ENCODE results near the gene NELL2. TPM values are rescaled to one million over a fixed set of nuclear protein-coding genes. Genes with fewer than 3 reads are reported as not detected.

NELL2 gene
- total RNA-seq, 1 donor from 2014 or later, result 27.1 TPM

- no peaks in the 10 kb centered on the region for H3K4me1 Mint-ChIP-seq (ENCODE audit: unreplicated experiment)
- no peaks in the 10 kb centered on the region for H3K27me3 Mint-ChIP-seq
- TF ChIP-seq, protein P1, sequence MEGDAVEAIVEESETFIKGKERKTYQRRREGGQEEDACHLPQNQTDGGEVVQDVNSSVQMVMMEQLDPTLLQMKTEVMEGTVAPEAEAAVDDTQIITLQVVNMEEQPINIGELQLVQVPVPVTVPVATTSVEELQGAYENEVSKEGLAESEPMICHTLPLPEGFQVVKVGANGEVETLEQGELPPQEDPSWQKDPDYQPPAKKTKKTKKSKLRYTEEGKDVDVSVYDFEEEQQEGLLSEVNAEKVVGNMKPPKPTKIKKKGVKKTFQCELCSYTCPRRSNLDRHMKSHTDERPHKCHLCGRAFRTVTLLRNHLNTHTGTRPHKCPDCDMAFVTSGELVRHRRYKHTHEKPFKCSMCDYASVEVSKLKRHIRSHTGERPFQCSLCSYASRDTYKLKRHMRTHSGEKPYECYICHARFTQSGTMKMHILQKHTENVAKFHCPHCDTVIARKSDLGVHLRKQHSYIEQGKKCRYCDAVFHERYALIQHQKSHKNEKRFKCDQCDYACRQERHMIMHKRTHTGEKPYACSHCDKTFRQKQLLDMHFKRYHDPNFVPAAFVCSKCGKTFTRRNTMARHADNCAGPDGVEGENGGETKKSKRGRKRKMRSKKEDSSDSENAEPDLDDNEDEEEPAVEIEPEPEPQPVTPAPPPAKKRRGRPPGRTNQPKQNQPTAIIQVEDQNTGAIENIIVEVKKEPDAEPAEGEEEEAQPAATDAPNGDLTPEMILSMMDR (conservative IDR thresholded peaks at IDR 0.05), result peak; percentile 51
- H3K27ac Mint-ChIP-seq, result no peak overlapping the region
- H3K4me3 Mint-ChIP-seq, result no peak overlapping the region
- H3K36me3 Mint-ChIP-seq, result no peaks in the 10 kb centered on the region
- no peaks in the 10 kb centered on the region for H3K9me3 Mint-ChIP-seq
- no peak for DNase-seq (ENCODE audit: extremely low spot score, unreplicated experiment)
Observed at GRCh38 chr12:44497044-44497443, 379.1 kb downstream of the NELL2 start.

GRCh38 chr12:44490181-44490580, 385.9 kb downstream of the NELL2 start:
- no peaks in the 10 kb centered on the region for H3K9me3 Mint-ChIP-seq
- H3K27ac Mint-ChIP-seq, result no peak overlapping the region
- H3K4me1 Mint-ChIP-seq (ENCODE audit: unreplicated experiment), result no peaks in the 10 kb centered on the region
- TF ChIP-seq, protein P1 (conservative IDR thresholded peaks at IDR 0.05), result no peak
- no peak overlapping the region for H3K4me3 Mint-ChIP-seq
- no peaks in the 10 kb centered on the region for H3K36me3 Mint-ChIP-seq
- DNase-seq (ENCODE audit: extremely low spot score, unreplicated experiment), result no peak
- H3K27me3 Mint-ChIP-seq, result no peaks in the 10 kb centered on the region

DNA sequence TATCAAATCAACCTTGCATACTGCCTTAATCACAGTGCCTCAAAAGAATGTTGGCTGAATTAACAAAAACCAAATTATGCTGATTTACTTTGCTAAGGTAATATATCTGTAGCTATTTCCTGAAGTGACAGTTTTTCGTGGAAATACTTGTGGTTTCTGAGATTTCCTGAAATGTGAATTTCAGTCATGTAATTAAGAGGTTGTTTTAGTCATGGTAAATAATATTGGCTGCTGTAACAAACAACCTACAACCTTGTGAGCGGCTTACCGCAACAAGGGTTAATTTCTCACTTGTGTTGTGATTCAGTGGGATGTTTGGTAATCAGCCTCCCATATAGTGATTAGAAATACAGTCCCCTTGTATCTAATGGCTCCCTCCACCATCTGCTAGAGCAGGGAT, 387.9 kb downstream of the NELL2 start:
- TF ChIP-seq, protein P1 (conservative IDR thresholded peaks at IDR 0.05), result no peak
- Mint-ChIP-seq H3K36me3 (no peaks in the 10 kb centered on the region), H3K27ac (no peak overlapping the region), H3K4me3 (no peak overlapping the region), H3K9me3 (no peaks in the 10 kb centered on the region), H3K27me3 (no peaks in the 10 kb centered on the region), H3K4me1 (ENCODE audit: unreplicated experiment) (no peaks in the 10 kb centered on the region)
- DNase-seq (ENCODE audit: extremely low spot score, unreplicated experiment), result no peak

DNA sequence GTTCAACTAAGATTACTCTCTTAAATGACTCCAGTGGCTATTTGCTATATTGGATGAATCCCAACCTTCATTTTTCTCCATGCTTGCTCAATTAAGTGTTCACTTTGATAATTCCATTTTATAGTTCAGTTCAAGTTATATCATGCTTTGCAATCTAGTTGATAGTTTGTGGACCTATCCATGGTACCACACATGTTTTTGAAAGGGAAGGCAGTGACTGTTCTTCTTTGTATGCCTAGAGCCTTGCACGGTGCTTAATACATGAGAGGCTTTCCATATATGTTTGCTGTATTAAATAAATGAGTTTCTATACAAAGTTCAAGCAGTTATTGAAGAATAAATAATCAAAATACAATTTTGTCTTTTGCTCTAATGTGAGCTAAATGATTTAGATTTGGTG, 391.3 kb downstream of the NELL2 start:
- H3K27me3 Mint-ChIP-seq, result no peaks in the 10 kb centered on the region
- H3K36me3 Mint-ChIP-seq, result no peaks in the 10 kb centered on the region
- TF ChIP-seq, protein P1 (conservative IDR thresholded peaks at IDR 0.05), result no peak
- H3K4me3 Mint-ChIP-seq, result no peak overlapping the region
- DNase-seq (ENCODE audit: extremely low spot score, unreplicated experiment), result no peak
- H3K4me1 Mint-ChIP-seq (ENCODE audit: unreplicated experiment), result no peaks in the 10 kb centered on the region
- H3K27ac Mint-ChIP-seq, result no peak overlapping the region
- H3K9me3 Mint-ChIP-seq, result no peaks in the 10 kb centered on the region

DNA sequence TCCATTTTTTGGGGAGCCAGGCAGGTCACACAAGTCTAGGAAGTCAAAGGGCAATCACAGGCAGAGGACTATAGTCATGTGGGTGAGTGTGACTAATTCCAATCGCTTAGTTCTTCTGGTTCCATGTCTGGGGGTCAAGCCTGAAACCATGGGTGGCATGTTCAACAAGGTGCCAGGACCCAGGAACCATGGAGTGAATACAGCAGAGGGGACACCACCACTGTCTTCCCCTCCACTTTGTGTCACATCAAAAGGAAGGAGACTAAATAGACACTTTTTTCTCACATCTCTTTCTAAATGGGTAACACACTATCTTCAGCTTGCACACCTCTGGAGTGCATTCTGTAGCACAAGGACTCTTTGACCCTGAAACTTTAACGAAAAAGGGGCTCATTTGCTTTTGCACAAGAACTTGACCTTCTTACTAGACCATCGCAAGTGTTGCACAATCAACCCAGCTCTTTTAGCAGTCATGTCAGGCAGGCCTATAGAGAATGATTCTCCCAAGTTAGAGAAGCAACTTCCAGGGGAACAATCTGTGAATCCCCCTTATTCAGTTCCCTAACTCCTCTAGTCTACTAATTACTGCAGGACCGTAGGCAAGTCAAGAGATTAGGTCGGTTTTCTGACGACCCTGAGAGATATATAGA, 398.7 kb downstream of the NELL2 start:
- no peak for DNase-seq (ENCODE audit: extremely low spot score, unreplicated experiment)
- Mint-ChIP-seq H3K4me1 (ENCODE audit: unreplicated experiment) (no peaks in the 10 kb centered on the region), H3K4me3 (no peak overlapping the region), H3K27ac (no peak overlapping the region), H3K36me3 (no peaks in the 10 kb centered on the region), H3K9me3 (peaks cover 5% of the 10 kb centered on the region), H3K27me3 (no peaks in the 10 kb centered on the region)
- TF ChIP-seq, protein P1 (conservative IDR thresholded peaks at IDR 0.05), result no peak
